ENCODE measurements around the gene TEX264.

The TEX264 gene

GRCh38 chr3:51702156-51702555 is 31.1 kb downstream of the TEX264 start:
- no peaks in the 10 kb centered on the region for H3K9me3 ChIP-seq (ENCODE audit: control insufficient read depth, low read length)
- H3K4me3 ChIP-seq (ENCODE audit: low read length): no peak overlapping the region
- no peak for DNase-seq (ENCODE audit: low read depth)
- no peak overlapping the region for H3K9ac ChIP-seq (ENCODE audit: low read length)
- H3K4me1 ChIP-seq (ENCODE audit: control insufficient read depth, insufficient read depth, low read length): peaks cover 2% of the 10 kb centered on the region
- peaks cover 50% of the 10 kb centered on the region for H3K36me3 ChIP-seq (ENCODE audit: control insufficient read depth, insufficient read depth, low read length, severe bottlenecking)
- no peaks in the 10 kb centered on the region for H3K27me3 ChIP-seq (replicated peaks; ENCODE audit: control insufficient read depth, insufficient read depth, low read length)

GRCh38 chr3:51703068-51703760 is 32.2 kb downstream of the TEX264 start:
- Histone ChIP-seq H3K36me3 (ENCODE audit: control insufficient read depth, insufficient read depth, low read length, severe bottlenecking) (peaks cover 42% of the 10 kb centered on the region), H3K4me3 (ENCODE audit: low read length) (no peak overlapping the region), H3K9me3 (ENCODE audit: control insufficient read depth, low read length) (no peaks in the 10 kb centered on the region), H3K27me3 (replicated peaks; ENCODE audit: control insufficient read depth, insufficient read depth, low read length) (peaks cover 6% of the 10 kb centered on the region), H3K4me1 (ENCODE audit: control insufficient read depth, insufficient read depth, low read length) (peaks cover 6% of the 10 kb centered on the region), H3K9ac (ENCODE audit: low read length) (no peak overlapping the region)
- no peak for DNase-seq (ENCODE audit: low read depth)

GRCh38 chr3:51703761-51704510 is 32.9 kb downstream of the TEX264 start:
- no peak for DNase-seq (ENCODE audit: low read depth)
- peaks cover 6% of the 10 kb centered on the region for H3K4me1 ChIP-seq (ENCODE audit: control insufficient read depth, insufficient read depth, low read length)
- H3K9ac ChIP-seq (ENCODE audit: low read length): no peak overlapping the region
- H3K9me3 ChIP-seq (ENCODE audit: control insufficient read depth, low read length): no peaks in the 10 kb centered on the region
- peaks cover 12% of the 10 kb centered on the region for H3K27me3 ChIP-seq (replicated peaks; ENCODE audit: control insufficient read depth, insufficient read depth, low read length)
- no peak overlapping the region for H3K4me3 ChIP-seq (ENCODE audit: low read length)
- peaks cover 35% of the 10 kb centered on the region for H3K36me3 ChIP-seq (ENCODE audit: control insufficient read depth, insufficient read depth, low read length, severe bottlenecking)

- DNase-seq (ENCODE audit: low read depth): no peak
- Histone ChIP-seq H3K9ac (ENCODE audit: low read length) (no peak overlapping the region), H3K27me3 (replicated peaks; ENCODE audit: control insufficient read depth, insufficient read depth, low read length) (peaks cover 12% of the 10 kb centered on the region), H3K4me3 (ENCODE audit: low read length) (no peak overlapping the region), H3K4me1 (ENCODE audit: control insufficient read depth, insufficient read depth, low read length) (peaks cover 6% of the 10 kb centered on the region), H3K9me3 (ENCODE audit: control insufficient read depth, low read length) (no peaks in the 10 kb centered on the region), H3K36me3 (ENCODE audit: control insufficient read depth, insufficient read depth, low read length, severe bottlenecking) (peaks cover 29% of the 10 kb centered on the region)
Measured at GRCh38 chr3:51704511-51704950, 33.5 kb downstream of the TEX264 start.

GRCh38 chr3:51705276-51706020 is 34.4 kb downstream of the TEX264 start:
- no peak overlapping the region for H3K4me3 ChIP-seq (ENCODE audit: low read length)
- peaks cover 12% of the 10 kb centered on the region for H3K27me3 ChIP-seq (replicated peaks; ENCODE audit: control insufficient read depth, insufficient read depth, low read length)
- peaks cover 20% of the 10 kb centered on the region for H3K36me3 ChIP-seq (ENCODE audit: control insufficient read depth, insufficient read depth, low read length, severe bottlenecking)
- peaks cover 6% of the 10 kb centered on the region for H3K4me1 ChIP-seq (ENCODE audit: control insufficient read depth, insufficient read depth, low read length)
- no peak overlapping the region for H3K9ac ChIP-seq (ENCODE audit: low read length)
- H3K9me3 ChIP-seq (ENCODE audit: control insufficient read depth, low read length): no peaks in the 10 kb centered on the region
- DNase-seq (ENCODE audit: low read depth): no peak

- Histone ChIP-seq H3K9ac (ENCODE audit: low read length) (no peak overlapping the region), H3K4me1 (ENCODE audit: control insufficient read depth, insufficient read depth, low read length) (peaks cover 10% of the 10 kb centered on the region), H3K4me3 (ENCODE audit: low read length) (no peak overlapping the region), H3K27me3 (replicated peaks; ENCODE audit: control insufficient read depth, insufficient read depth, low read length) (peaks cover 12% of the 10 kb centered on the region), H3K36me3 (ENCODE audit: control insufficient read depth, insufficient read depth, low read length, severe bottlenecking) (peaks cover 20% of the 10 kb centered on the region), H3K9me3 (ENCODE audit: control insufficient read depth, low read length) (no peaks in the 10 kb centered on the region)
- no peak for DNase-seq (ENCODE audit: low read depth)
Measured at GRCh38 chr3:51706021-51706485, 35.0 kb downstream of the TEX264 start.

GRCh38 chr3:51706788-51707731 is 36.0 kb downstream of the TEX264 start, which contains the start of gene GRM2:
Gene GRM2 (plus strand): TSS chr3:51707068. CDS start chr3:51708984, 1,916 bp downstream.
- peaks cover 16% of the 10 kb centered on the region for H3K36me3 ChIP-seq (ENCODE audit: control insufficient read depth, insufficient read depth, low read length, severe bottlenecking)
- peaks cover 12% of the 10 kb centered on the region for H3K27me3 ChIP-seq (replicated peaks; ENCODE audit: control insufficient read depth, insufficient read depth, low read length)
- peak; percentile 89 for DNase-seq (ENCODE audit: low read depth)
- H3K4me1 ChIP-seq (ENCODE audit: control insufficient read depth, insufficient read depth, low read length): peaks cover 10% of the 10 kb centered on the region
- H3K9ac ChIP-seq (ENCODE audit: low read length): no peak within 1 kb of the TSS
- H3K9me3 ChIP-seq (ENCODE audit: control insufficient read depth, low read length): no peaks in the 10 kb centered on the region
- H3K4me3 ChIP-seq (ENCODE audit: low read length): peak within 1 kb of the TSS; percentile 58

- peaks cover 10% of the 10 kb centered on the region for H3K4me1 ChIP-seq (ENCODE audit: control insufficient read depth, insufficient read depth, low read length)
- DNase-seq (ENCODE audit: low read depth): no peak
- H3K4me3 ChIP-seq (ENCODE audit: low read length): no peak overlapping the region
- H3K9ac ChIP-seq (ENCODE audit: low read length): no peak overlapping the region
- peaks cover 12% of the 10 kb centered on the region for H3K27me3 ChIP-seq (replicated peaks; ENCODE audit: control insufficient read depth, insufficient read depth, low read length)
- H3K36me3 ChIP-seq (ENCODE audit: control insufficient read depth, insufficient read depth, low read length, severe bottlenecking): peaks cover 6% of the 10 kb centered on the region
- no peaks in the 10 kb centered on the region for H3K9me3 ChIP-seq (ENCODE audit: control insufficient read depth, low read length)
Measured at GRCh38 chr3:51708216-51708845, 37.3 kb downstream of the TEX264 start.

- peaks cover 10% of the 10 kb centered on the region for H3K4me1 ChIP-seq (ENCODE audit: control insufficient read depth, insufficient read depth, low read length)
- H3K27me3 ChIP-seq (replicated peaks; ENCODE audit: control insufficient read depth, insufficient read depth, low read length): peaks cover 12% of the 10 kb centered on the region
- DNase-seq (ENCODE audit: low read depth): no peak
- H3K9me3 ChIP-seq (ENCODE audit: control insufficient read depth, low read length): no peaks in the 10 kb centered on the region
- H3K4me3 ChIP-seq (ENCODE audit: low read length): no peak overlapping the region
- peaks cover under 1% of the 10 kb centered on the region for H3K36me3 ChIP-seq (ENCODE audit: control insufficient read depth, insufficient read depth, low read length, severe bottlenecking)
- no peak overlapping the region for H3K9ac ChIP-seq (ENCODE audit: low read length)
Measured at GRCh38 chr3:51709004-51709420, 38.0 kb downstream of the TEX264 start.

- H3K36me3 ChIP-seq (ENCODE audit: control insufficient read depth, insufficient read depth, low read length, severe bottlenecking): no peaks in the 10 kb centered on the region
- H3K27me3 ChIP-seq (replicated peaks; ENCODE audit: control insufficient read depth, insufficient read depth, low read length): peaks cover 18% of the 10 kb centered on the region
- H3K4me1 ChIP-seq (ENCODE audit: control insufficient read depth, insufficient read depth, low read length): peaks cover 10% of the 10 kb centered on the region
- H3K9me3 ChIP-seq (ENCODE audit: control insufficient read depth, low read length): no peaks in the 10 kb centered on the region
- no peak overlapping the region for H3K9ac ChIP-seq (ENCODE audit: low read length)
- DNase-seq (ENCODE audit: low read depth): no peak
- H3K4me3 ChIP-seq (ENCODE audit: low read length): no peak overlapping the region
Measured at GRCh38 chr3:51709675-51710074, 38.6 kb downstream of the TEX264 start.

Data from adipocyte (in vitro differentiated cells).